CD4-positive, alpha-beta T cell (primary cell): ENCODE data around the gene VDAC2. TPM values are rescaled to one million over a fixed set of nuclear protein-coding genes. Genes with fewer than 3 reads are reported as not detected.
A peak's percentile ranks its signal among the peaks of the same experiment; 100 is the strongest.
"Not testable (repeated sequence)": the region's sequence is repeated elsewhere in the genome, so short reads cannot be mapped to it uniquely, and the experiment has no call there.

Experiments
- ATAC-seq: fragments of 200-7000 bp; cut with Tn5 transposase; one replicate; pipeline ENCODE4 v1.10.0; 2022; ENCODE audit warnings: mild to moderate bottlenecking; ENCODE audit not compliant: poor library complexity
- CTCF ChIA-PET: fragments of 350-600 bp; sonication (Branson Sonifier 250); formaldehyde crosslinking; loops from one replicate; lab custom pipeline; 2021; ENCODE audit warnings: antibody characterized with exemption, inconsistent platforms; lab: Charles Lee
- POLR2A ChIA-PET: fragments of 350-600 bp; sonication (Branson Sonifier 250); formaldehyde crosslinking; loops from one replicate; lab custom pipeline; 2021; ENCODE audit warnings: antibody characterized with exemption, inconsistent platforms; lab: Charles Lee
- DNase-seq, 14 experiments: peaks; one replicate each; pipeline ENCODE4 v3.0.0-alpha.2; 2013 to 2020; ENCODE audit warnings: mixed read lengths in 2 of 14
- H3K27ac ChIP-seq, 2 donors: one replicate each; pipeline versions ENCODE4 v1.5.1 to v1.7.0; 2013; ENCODE audit warnings: low read length in 2 of 2, low read depth in 1 of 2, mild to moderate bottlenecking in 1 of 2
- H3K27me3 ChIP-seq, 2 experiments: 1 replicate in 1 of 2; 2 replicates in 1 of 2; pipeline versions ENCODE4 v1.6.1 to v1.7.0; 2013; ENCODE audit warnings: low read length in 2 of 2, control low read depth in 1 of 2, mild to moderate bottlenecking in 1 of 2, moderate library complexity in 1 of 2; ENCODE audit not compliant: insufficient read depth in 2 of 2, control insufficient read depth in 1 of 2
- H3K36me3 ChIP-seq: one replicate; pipeline ENCODE4 v1.6.1; 2013; ENCODE audit warnings: low read length, control low read depth; ENCODE audit not compliant: insufficient read depth
- H3K4me1 ChIP-seq: one replicate; pipeline ENCODE4 v1.6.1; 2013; ENCODE audit warnings: low read length, control low read depth; ENCODE audit not compliant: insufficient read depth
- H3K4me3 ChIP-seq: one replicate; pipeline ENCODE4 v1.5.1; 2013; ENCODE audit warnings: mild to moderate bottlenecking, low read length, moderate library complexity
- H3K9me3 ChIP-seq, 2 experiments: 1 replicate in 1 of 2; 2 replicates in 1 of 2; pipeline versions ENCODE4 v1.6.1 to v1.7.0; 2013; ENCODE audit warnings: low read length in 2 of 2, mild to moderate bottlenecking in 2 of 2, control low read depth in 1 of 2, moderate library complexity in 1 of 2; ENCODE audit not compliant: control insufficient read depth in 1 of 2, insufficient read depth in 1 of 2
- H3K27ac Mint-ChIP-seq: one replicate; pipeline ENCODE4 v1.8.0; 2020; ENCODE audit warnings: mixed read lengths
- H3K27me3 Mint-ChIP-seq: one replicate; pipeline ENCODE4 v1.8.0; 2021; ENCODE audit warnings: mixed read lengths
- H3K36me3 Mint-ChIP-seq: one replicate; pipeline ENCODE4 v1.8.0; 2021; ENCODE audit warnings: low read depth, mixed read lengths
- H3K4me1 Mint-ChIP-seq: one replicate; pipeline ENCODE4 v1.8.0; 2021; ENCODE audit warnings: low read depth, mixed read lengths
- H3K4me3 Mint-ChIP-seq: one replicate; pipeline ENCODE4 v1.8.0; 2020; ENCODE audit warnings: mild to moderate bottlenecking, mixed read lengths
- H3K9me3 Mint-ChIP-seq: one replicate; pipeline ENCODE4 v1.8.0; 2020; ENCODE audit warnings: mixed read lengths
- intact Hi-C, 2 experiments: fragments of 100-400 bp; cut with DNase I in 1 of 2; cut with micrococcal nuclease in 1 of 2; formaldehyde crosslinking; loops; one replicate each; pipeline versions ENCODE4 v1.15.1 to v1.9.0; 2023 to 2025; cut with DNase I, micrococcal nuclease
- total RNA-seq, 174 experiments: library from RNA in 2 of 174; stranded (reverse) in 2 of 174; gene quantifications; one replicate each; pipeline ENCODE4 v1.2.3 and lab custom pipeline; 2021 to 2026
- TF ChIP-seq, protein P1 (sequence below): fragments of 200-600 bp; IDR thresholded peaks from one replicate; pipeline ENCODE4 v1.8.0; 2022; ENCODE audit warnings: antibody characterized with exemption, mild to moderate bottlenecking

Gene VDAC2
- total RNA-seq, 2 experiments from 2014 or later = 141 to 147 TPM

DNA sequence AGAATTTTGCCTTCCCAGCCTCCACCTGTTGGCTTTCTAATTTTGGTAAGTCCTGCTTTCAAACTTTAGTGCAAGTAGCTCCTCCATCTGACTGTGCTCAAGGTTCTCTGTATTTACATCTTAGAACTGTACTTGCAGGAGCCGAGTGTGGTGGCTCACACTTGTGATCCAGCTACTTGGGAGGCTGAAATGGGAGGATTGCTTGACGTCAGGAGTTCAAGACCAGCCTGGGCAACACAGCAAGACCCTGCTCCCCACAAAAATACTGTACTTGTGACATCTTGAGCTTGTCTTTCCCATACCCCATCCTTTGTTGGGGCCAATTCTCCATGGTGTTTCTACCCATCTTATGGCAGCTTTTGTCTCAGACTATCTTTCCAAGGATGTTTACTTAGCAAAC is 4.7 kb upstream of the VDAC2 start:
- intact Hi-C loops = no loop called here
- Histone ChIP-seq H3K36me3 (no peaks in the 10 kb centered on the region), H3K4me3 (no peak overlapping the region), H3K27me3 (no peaks in the 10 kb centered on the region), H3K9me3 (no peaks in the 10 kb centered on the region), H3K4me1 (peaks cover 8% of the 10 kb centered on the region), H3K27ac (no peak overlapping the region)
- POLR2A ChIA-PET = no interaction called here
- peaks cover 4% of the 10 kb centered on the region for H3K4me1 Mint-ChIP-seq
- TF ChIP-seq, protein P1, sequence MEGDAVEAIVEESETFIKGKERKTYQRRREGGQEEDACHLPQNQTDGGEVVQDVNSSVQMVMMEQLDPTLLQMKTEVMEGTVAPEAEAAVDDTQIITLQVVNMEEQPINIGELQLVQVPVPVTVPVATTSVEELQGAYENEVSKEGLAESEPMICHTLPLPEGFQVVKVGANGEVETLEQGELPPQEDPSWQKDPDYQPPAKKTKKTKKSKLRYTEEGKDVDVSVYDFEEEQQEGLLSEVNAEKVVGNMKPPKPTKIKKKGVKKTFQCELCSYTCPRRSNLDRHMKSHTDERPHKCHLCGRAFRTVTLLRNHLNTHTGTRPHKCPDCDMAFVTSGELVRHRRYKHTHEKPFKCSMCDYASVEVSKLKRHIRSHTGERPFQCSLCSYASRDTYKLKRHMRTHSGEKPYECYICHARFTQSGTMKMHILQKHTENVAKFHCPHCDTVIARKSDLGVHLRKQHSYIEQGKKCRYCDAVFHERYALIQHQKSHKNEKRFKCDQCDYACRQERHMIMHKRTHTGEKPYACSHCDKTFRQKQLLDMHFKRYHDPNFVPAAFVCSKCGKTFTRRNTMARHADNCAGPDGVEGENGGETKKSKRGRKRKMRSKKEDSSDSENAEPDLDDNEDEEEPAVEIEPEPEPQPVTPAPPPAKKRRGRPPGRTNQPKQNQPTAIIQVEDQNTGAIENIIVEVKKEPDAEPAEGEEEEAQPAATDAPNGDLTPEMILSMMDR = no peak
- CTCF ChIA-PET = interaction anchor here (0.6 to 4.0 kb wide), 5 partner anchors 12 to 141 kb away, joined by 3 to 15 read pairs (median 5); partner anchors contain the start of gene COMTD1
- H3K36me3 Mint-ChIP-seq = peaks cover 6% of the 10 kb centered on the region
- no peak overlapping the region for H3K4me3 Mint-ChIP-seq
- H3K9me3 Mint-ChIP-seq = no peaks in the 10 kb centered on the region
- DNase-seq (no peak), ATAC-seq (no peak)
- H3K27ac Mint-ChIP-seq = no peak overlapping the region
- H3K27me3 Mint-ChIP-seq = no peaks in the 10 kb centered on the region

DNA sequence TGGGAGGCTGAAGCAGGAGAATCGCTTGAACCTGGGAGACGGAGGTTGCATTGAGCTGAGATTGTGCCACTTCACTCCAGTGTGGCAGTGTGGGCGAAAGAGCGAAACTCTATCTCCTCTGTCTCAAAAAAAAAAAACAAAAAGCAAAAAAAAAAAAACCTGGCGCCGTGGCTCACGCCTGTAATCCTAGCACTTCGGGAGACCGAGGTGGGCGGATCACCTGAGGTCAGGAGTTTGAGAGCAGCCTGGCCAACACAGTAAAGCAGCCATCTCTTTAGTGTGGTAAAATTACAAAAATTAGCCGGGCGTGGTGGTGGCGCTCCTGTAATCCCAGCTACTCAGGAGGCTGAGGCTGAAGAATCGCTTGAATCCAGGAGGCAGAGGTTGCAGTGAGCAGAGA is 4.0 kb upstream of the VDAC2 start:
- POLR2A ChIA-PET, H3K27me3 Mint-ChIP-seq, H3K27me3 ChIP-seq, H3K36me3 ChIP-seq, H3K9me3 Mint-ChIP-seq, H3K4me1 Mint-ChIP-seq, H3K4me3 Mint-ChIP-seq, intact Hi-C loops, H3K27ac ChIP-seq, DNase-seq, H3K9me3 ChIP-seq, H3K4me3 ChIP-seq, ATAC-seq: not testable (repeated sequence)
- peaks cover 12% of the 10 kb centered on the region for H3K4me1 ChIP-seq
- H3K27ac Mint-ChIP-seq = peak overlapping the region; percentile 99
- H3K36me3 Mint-ChIP-seq = peaks cover 12% of the 10 kb centered on the region
- CTCF ChIA-PET = interaction anchor here (0.7 to 4.0 kb wide), 5 partner anchors 19 to 142 kb away, joined by 4 to 15 read pairs (median 5); partner anchors contain the start of gene COMTD1

DNA sequence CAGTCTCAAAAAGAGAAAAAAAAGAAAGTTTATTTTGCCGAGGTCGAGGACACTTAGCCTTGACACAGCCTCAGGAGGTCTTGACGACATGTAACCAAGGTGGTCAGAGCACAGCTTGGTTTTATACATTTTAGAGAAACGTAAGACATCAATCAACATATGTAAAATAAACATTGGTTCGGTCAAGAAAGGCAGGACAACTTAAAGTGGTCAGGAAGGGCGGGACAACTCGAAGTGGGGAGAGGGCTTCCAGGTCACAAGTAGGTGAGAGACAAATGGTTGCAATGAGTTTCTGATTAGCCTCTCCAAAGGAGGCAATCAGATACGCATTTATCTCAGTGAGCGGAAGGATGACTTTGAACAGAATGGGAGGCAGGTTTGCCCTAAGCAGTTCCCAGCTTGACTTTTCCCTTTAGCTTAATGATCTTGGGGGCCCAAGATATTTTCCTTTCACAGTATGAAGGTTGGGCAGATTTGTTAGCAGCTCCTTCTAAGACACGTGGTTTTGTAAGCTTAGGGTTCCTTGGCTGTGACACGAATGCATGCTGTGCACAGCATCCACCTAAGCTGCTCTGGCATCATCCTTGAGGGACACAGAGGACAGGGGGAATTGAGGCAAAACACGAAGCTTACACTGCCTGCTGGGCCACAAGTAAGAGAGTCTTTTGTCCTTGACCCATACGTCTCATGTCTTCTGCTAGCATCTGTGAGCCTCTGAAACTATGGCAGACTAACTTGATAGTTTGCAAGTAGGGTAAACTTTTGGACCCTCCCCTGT is 3.3 kb upstream of the VDAC2 start:
- peaks cover 19% of the 10 kb centered on the region for H3K36me3 Mint-ChIP-seq
- H3K4me1 Mint-ChIP-seq = peaks cover 15% of the 10 kb centered on the region
- DNase-seq = no peak
- peak overlapping the region; percentile 99 for H3K27ac Mint-ChIP-seq
- Histone ChIP-seq H3K9me3 (no peaks in the 10 kb centered on the region), H3K36me3 (peaks cover 3% of the 10 kb centered on the region), H3K27ac (no peak overlapping the region), H3K4me3 (no peak overlapping the region), H3K27me3 (no peaks in the 10 kb centered on the region), H3K4me1 (peaks cover 17% of the 10 kb centered on the region)
- TF ChIP-seq, protein P1 = no peak
- ChIA-PET CTCF (interaction anchor here (1.5 to 4.0 kb wide), 2 partner anchors 23 to 28 kb away, joined by 4 to 15 read pairs; partner anchors contain the start of gene COMTD1), POLR2A (no interaction called here)
- no peak for ATAC-seq
- H3K27me3 Mint-ChIP-seq = no peaks in the 10 kb centered on the region
- intact Hi-C loops = no loop called here
- H3K9me3 Mint-ChIP-seq = no peaks in the 10 kb centered on the region
- H3K4me3 Mint-ChIP-seq = no peak overlapping the region
